GM04504 (cell line): Measurements from ENCODE around the gene CCDC194.
A peak's percentile ranks its signal among the peaks of the same experiment; 100 is the strongest.

Experiments used
- DNase-seq: peaks from one replicate; pipeline ENCODE4 v3.0.0-alpha.2; 2012; ENCODE audit warnings: low read depth

Gene CCDC194, protein sequence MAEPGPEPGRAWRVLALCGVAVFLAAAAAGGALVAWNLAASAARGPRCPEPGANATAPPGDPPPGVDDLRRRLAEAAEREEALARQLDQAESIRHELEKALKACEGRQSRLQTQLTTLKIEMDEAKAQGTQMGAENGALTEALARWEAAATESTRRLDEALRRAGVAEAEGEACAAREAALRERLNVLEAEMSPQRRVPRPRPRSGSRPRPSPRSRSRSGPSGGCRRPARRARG

DNA sequence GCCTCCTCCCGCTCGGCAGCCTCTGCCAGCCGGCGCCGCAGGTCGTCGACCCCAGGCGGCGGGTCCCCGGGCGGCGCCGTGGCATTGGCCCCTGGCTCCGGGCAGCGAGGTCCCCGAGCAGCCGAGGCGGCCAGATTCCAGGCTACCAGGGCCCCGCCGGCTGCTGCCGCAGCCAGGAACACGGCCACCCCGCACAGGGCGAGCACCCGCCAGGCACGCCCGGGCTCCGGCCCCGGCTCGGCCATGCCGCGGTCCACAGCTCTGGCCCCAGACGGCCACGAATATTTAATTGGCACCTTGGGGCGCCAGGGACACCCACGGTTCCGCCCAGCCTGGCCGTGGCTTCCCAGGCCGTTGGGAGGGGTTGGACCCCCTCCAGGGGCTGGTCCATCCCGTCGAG lies at the start of gene CCDC194:
TSS of gene CCDC194 (minus strand) at position 283 of the 400 bp plus-strand sequence. CDS start at position 245, 38 bp downstream.
- DNase-seq = no peak

DNA sequence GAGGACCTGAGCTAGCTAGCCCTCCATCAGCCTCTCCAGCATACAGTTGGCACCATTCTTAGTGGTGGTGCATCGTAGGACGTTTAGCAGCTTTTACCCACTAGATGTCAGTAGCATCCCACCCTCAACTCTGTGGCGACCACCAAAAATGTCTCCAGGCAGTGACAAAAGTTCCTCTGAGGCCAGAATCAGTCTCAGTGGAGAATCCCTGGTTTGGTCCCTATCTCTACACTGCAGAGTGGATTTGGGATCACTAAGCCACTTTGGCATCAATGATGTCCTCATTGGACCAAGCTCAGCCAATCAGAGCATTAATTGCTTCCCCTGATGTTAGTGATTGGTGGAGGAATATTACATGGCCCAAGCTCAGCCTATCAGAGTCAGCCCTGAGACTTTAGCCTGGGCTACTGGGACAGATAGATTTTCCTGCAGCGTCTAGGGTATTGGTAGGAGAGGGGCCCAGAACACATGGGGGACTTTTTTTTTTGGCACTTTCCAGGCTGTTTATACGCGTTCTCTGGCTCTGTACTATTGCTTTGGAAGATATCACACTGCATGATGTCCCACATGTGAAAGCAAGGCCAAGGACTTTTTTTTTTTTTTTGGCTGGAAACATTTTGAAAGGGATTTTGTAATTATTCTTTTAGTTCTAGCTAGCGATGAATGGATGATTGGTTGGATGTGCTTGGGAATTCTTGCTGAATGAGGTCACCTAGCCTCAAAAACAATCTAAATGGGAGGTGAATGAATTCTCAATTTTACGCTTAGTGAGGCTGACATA lies 47.4 kb upstream of the CCDC194 start:
- DNase-seq = no peak

DNA sequence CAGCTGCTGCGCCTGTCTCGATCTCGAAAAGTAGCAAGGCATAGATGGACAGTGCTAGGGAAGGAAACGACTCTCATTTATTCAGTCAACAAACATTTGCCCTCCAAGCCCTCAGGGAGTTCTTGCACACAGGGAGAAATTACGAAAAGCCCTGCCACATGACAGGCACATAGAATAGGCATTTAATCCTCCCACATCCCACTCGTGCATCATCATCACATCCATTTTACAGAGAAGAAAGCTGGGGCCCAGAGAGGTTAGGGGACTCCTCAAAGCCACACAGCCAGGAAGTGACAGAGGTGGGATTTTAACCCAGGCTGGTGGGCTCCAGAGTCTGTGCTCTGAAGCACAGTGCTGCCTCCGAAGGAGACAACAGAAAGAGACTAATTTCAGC lies 42.9 kb upstream of the CCDC194 start:
- DNase-seq = no peak

DNA sequence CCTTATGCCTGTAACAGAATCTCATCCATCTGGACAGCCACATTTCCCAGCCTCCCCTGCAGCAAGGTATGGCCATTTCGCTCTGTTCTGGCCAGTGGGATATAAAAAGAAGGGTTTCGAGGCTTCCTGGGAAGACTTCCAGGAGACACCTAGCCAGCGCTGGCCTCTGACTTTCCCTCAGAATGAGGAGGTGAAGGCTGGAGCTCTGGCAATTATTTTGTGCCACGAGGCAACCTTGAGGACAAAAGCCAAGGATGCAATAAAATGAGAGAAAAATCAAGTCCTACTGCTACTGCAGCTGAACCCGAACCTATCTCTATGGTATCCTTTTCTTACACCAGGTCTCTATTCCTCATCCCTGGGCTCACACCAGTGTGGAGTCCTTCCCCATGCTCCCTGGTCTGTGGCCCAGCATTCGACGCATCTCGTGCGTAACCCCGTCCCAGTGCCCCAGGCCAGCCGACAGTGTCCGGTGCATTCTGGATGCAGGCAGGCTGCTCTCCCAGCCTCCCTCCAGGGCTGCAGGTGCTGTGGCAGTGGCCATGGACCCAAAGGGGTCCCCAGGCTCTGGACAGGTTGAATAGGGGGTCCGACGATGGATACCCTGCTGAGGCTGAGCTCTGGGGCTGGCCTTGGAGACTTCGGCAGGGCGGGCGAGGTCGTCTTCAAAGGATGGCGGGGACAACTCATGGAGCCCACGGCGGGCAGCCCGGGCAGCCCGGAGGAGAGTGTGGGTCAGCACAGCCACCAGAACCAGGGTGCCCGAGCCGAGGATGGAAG lies 42.3 kb upstream of the CCDC194 start:
- DNase-seq = no peak

DNA sequence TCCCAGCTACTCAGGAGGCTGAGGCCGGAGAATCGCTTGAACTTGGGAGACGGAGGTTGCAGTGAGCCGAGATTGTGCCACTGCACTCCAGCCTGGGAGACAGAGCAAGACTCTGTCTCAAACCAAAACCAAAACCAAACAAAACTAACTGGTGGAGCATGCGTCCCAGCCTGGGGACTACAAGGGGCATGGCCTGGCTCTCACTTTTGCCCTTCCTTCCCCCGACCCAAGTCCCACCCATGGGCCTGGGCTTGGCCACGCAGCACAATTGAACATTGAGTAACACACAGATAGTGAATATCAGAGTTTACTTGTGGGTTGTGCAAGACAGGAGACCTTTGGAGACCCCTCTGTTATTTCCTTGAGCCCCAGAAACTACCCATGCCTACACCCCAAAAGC lies 41.2 kb upstream of the CCDC194 start:
- no peak for DNase-seq

DNA sequence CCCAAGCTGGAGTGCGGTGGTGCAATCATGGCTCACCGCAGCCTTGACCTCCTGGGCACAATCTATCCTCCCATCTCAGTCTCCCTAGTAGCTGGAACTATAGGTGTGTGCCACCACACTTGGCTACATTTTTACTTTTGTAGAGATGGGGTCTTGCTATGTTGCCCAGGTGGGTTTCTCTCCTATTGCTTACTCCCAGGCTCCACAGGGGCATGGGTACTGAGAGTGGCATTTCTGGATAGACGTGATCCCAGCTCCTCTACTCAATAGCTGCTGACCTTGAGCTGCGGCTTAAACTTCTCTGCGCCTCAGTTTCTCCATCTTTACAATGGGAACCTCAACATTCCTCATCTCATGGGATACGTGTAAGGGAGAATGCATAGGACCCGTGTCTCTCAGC lies 37.4 kb upstream of the CCDC194 start:
- no peak for DNase-seq

DNA sequence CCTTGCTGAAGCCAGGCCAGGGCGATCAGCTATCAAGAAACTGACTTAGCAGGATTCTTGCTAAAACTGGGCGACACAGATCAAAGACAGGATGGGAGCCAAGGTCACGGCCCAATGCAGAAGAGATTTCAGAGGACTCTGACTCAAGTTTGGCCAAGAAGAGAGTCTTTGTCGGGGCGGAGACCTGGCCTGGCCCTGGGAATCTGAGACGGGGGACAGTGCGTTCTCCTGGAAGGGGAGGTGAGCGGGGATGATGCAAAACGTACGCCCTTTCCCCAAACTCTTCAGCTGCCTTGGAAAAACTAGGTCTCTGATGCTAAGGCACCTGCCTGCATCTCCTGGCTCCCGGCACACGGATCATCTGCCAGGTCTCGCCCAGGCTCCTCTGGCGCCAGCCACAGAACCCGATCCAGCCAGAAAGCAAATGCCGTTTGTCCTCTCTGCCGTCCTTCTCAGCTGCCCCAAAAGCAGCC lies 35.7 kb upstream of the CCDC194 start:
- no peak for DNase-seq

DNA sequence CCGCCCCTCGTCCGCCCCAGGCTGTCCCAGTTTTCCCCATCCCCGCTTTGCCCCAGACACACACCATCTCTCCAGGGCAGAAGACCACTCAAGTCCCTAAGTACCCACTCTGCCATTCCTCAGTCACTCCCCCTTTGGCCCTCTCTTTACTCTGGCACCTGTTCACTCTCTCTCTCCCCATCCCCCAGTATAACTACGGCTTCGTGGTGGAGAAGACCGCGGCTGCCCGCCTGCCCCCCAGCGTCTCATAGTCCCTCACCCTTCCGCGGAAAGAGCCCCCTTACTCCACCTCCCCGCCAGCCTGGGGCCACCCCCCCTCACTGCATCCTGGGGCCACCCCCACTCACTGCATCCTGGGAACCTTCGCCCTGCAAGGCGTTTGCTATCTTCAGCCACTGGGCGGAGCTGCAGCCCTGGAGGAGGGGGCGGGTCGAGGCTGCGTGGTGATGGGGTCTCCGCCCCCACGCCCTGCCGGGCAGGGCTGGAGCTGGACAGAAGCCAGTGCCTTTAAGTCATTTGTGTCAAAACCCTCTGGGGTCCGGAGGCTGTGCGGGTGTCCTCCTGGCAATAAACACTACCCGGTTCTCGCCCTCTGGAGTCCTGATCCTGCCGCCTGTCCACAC lies 30.9 kb upstream of the CCDC194 start:
- DNase-seq = no peak

DNA sequence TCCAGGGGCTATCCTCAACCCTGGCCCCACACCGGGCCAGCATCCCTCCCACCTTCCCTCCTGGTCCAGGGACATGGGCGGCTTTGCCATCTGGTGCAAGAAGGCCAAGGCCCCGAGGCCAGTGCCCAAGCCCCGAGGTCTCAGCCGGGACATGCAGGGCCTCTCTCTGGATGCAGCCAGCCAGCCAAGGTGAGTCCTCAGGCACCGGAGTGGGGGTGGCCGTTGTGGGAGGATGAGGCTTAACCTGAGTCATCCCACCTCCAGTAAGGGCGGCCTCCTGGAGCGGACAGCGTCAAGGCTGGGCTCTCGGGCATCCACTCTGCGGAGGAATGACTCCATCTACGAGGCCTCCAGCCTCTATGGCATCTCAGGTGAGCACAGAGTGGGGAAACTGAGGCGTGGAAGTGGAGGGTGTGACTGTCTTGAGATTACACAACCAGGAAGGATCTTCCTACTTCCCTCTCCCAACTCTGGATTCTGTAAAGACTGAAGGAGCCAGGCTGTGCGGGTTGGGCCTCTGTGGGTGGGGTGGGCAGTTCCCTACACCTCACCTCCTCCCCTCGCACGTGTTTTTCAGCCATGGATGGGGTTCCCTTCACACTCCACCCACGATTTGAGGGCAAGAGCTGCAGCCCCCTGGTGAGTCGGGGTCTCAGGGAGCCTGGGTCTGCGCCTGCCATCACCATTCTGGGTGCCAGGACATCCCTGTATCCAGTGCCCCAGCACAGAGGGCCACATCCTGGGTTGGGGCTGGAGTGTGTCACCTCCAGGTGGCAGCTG lies 29.6 kb upstream of the CCDC194 start:
- DNase-seq = no peak

DNA sequence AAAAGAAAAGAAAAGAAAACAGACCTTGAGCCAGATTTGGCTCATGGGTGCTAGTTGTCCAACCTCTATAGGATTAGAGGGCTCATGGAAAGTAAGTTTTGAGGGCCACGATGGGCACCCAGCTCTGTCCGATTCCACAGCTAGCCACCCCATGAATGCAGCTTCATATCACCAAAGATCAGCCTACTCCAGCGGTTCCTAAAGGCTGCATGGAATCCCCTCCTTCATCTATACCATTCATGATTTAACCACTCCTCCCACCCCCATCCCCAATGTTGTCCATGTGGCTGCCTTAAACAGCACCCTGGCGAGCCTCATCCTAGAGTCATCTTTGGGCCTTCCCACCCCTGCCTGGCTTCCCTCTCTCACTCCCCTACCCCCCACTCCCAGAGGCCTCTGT lies 27.9 kb upstream of the CCDC194 start:
- no peak for DNase-seq

DNA sequence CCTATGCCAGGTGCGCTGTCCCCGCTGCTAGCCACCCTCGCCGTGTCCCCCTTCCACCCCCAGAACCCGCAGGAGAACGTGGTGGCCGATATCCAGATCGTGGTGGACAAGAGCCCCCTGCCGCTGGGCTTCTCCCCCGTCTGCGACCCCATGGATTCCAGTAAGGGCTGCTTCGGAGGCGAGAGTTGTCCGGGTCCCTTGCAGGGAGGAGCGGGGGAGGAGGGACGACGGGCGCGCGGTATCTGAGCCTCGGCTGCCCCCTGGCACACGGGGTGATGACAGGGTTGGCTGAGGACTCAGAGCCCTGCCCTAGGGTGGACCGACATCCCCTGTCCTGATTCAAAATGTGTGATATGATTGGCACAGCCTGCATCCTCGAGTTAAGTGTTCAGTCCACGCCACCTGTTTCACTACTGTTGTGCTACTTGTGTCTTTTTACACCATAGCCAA lies 26.5 kb upstream of the CCDC194 start:
- no peak for DNase-seq

DNA sequence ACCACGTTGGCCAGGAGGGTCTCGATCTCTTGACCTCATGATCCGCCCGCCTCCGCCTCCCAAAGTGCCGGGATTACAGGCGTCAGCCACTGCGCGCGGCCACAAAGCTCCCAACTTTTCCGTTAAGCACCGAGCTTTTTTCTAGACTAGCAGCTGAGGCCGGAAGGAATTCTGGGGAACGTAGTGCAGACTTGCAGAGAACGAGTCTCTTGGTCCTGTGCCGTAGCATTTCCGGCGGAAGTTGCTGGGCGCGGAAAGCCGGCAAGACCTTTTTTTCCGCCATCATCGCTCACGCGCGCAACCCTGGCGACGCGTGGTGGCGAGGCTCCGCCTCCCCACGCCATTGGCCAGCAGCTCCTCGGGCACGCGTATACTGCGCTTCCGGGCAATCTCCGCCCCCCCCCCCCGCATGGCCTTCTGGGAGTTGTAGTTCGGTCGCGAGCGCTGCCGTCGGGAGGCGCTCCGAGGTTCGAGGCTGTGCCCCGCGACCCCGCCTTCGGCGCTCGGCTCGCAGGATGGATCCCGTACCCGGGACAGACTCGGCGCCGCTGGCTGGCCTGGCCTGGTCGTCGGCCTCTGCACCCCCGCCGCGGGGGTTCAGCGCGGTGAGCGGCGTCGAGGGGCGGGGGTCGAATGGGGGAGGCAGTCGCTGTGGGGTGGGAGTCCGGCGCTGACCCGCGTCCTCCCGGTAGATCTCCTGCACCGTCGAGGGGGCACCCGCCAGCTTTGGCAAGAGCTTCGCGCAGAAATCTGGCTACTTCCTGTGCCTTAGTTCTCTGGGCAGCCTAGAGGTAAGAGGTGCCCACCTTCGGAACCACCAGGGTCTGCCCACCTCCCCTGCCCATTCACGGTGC lies 25.9 kb upstream of the CCDC194 start, which contains the start of gene MVB12A:
TSS of gene MVB12A (plus strand) at position 427 of the 854 bp plus-strand sequence. CDS start at position 516, 89 bp downstream.
- DNase-seq = peak; percentile 98

DNA sequence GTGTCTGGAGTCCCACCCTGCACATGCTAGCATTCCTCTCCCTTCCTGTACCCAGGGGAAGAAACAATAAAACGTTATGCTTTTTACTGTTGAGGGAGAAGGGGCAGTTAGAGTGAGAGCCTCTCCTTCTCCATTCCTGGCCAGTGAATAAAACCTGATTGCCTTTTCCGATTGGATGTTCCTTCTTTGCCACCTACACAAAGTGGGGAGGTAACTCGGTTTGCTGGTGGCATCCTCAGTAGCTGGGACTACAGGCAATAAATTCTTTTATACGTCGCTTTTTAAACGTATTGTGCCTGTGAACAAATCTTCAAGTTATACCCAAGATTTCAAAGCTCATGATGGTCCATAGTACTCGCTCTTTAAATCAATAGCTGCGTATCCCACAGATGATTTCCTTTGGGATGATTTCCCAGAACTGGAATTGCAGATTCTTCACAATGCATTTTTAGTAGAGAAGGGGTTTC lies 25.2 kb upstream of the CCDC194 start:
- DNase-seq = no peak

DNA sequence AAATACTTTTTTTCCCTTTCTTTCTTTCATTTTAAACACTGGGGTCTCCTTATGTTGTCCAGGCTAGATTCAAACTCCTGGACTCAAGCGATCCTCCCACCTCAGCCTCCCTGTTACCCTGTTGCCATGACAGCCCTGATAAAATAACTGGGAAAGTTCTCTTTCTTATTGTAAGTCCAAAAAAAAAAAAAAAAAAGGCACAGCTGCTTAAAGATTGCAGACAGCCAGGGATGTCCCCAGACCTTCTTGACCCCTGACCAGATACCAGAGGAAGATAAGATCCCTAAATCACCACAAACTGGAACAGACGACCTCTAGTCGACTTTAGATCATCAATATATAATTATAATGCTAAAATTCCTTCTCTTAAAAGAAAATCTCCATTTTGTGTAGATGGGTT lies 24.7 kb upstream of the CCDC194 start:
- DNase-seq = no peak

DNA sequence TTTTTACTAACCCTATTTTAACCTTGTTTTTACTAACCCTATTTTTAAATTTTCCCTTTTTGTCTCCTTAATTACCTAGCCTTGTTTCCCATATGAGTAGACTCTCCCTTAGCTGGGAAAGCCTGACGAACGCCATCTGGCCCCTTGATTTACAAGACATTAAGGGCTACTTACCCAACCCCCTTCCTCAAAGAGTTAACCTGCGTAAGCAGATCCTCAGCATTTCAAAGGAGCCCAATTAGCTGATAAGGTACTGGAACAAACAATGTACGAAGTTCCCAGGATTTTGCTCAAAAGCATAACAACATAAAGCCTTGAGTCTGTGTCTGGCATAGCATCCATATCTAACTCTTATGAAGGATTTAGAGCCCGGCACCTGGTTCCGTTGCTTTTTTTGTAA lies 21.1 kb upstream of the CCDC194 start:
- DNase-seq = no peak

DNA sequence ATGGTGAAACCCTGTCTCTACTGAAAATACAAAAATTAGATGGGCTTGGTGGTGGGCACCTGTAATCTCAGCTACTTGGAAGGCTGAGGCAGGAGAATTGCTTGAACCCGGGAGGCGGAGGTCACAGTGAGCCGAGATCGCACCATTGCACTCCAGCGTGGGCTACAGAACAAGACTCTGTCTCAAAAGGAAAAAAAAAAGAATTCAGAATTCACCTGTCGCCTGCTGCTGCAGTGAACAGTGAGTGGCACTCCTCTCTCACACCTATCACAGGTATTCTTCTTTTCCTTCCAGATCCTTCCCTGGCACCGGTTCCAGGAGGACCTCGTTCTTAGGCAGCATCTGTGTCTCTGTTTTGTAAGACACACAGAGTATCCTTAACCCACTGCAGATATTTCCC lies 20.1 kb upstream of the CCDC194 start:
- DNase-seq = no peak

DNA sequence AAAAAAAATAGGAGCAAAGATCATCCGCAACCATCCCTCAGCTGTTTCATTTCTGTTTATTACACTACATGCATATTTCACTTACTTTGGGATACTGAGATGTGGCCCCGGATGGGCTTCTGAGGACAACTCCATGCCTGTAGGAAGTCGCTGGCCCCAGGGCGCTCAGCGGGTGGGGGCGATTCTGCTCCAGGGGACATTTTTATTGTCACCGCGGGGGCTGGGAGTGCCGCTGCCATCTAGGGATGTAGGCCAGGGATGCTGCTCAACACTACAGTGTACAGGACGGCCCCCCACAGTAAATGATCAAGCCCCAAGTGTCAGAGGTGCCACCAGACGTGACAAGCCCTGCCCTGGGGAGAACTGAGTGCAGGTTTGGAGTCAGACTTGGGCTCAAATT lies 17.8 kb upstream of the CCDC194 start:
- no peak for DNase-seq

DNA sequence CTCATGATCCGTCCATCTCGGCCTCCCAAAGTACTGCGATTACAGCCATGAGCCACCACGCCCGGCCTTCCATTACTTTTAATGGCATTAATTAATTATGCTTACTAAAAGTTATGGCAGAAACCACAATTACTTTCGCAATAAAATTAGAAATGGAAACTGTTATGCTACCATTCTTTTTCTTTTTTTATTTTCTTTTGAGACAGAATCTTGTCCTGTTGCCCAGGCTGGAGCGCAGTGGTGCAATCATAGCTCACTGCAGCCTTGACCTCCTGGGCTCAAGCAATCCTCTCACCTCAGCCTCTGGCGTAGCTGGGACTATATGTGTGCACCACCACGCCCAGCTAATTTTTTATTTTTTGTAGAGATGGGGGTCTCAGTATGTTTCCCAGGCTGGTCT lies 16.0 kb upstream of the CCDC194 start:
- no peak for DNase-seq

DNA sequence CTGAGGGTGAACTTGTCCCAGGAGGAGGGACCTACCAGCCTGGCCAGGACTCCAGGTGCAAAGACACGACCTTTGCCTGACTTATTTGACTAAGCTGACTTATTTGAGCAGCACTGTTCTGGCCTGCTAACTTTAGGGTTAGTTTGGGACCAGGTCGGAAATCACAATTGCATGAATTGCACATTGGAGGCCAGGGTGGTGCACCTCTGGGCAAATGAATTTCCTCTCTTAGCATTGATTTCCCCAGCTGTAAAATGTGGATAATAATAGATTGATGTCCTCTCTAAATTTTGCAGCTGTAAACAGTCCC lies 12.8 kb upstream of the CCDC194 start:
- DNase-seq = no peak

DNA sequence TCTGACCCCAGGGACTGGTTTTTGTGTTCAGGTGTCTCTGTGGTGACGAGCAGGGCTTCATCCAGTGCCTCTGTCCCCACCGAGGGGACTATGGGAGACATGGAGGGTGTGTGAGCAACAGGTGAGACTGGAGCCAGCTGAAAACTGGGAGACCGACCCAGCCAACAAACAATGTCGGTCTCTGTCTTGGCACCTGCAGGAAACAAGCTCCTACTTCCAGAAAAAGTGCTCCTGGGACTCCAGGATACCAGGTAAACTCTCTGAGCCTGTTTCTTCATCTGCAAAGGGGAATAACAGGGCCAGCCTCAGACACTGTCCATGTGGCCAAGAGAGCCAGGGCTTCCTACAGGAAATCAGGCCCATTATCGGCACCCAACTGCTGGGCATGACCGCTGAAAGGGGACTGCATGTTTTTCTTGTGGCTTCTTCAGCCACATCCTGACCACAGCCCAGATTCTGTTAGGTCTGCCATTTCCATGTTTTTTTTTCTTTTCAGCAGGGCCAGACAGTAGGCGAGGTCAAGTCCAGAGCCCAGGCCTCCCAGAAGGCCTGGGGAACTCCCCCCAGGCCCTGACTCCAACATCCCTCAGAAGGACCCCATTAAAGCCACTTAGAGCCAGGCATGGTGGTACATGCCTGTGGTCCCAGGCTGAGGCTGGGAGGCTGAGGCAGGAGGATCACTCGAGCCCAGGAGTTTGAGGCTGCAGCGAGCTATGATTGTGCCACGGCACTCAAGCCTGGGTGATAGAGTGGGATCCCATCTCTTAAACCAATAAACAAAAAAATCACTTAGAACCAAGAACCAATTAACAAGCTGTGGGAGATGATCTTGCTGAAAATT lies 12.3 kb upstream of the CCDC194 start:
- DNase-seq = no peak
